GM19099 (cell line): Measurements from ENCODE around the gene GLIS1.

Experiments
- POLR2A ChIP-seq: IDR thresholded peaks from 3 replicates; pipeline ENCODE4 v1.6.1; 2011; ENCODE audit warnings: low read depth; ENCODE audit not compliant: insufficient read length; ENCODE audit errors: extremely low read depth

Gene GLIS1

GRCh38 chr1:53652441-53653199 lies 86.3 kb downstream of the GLIS1 start:
- TF ChIP-seq POLR2A: no peak

DNA sequence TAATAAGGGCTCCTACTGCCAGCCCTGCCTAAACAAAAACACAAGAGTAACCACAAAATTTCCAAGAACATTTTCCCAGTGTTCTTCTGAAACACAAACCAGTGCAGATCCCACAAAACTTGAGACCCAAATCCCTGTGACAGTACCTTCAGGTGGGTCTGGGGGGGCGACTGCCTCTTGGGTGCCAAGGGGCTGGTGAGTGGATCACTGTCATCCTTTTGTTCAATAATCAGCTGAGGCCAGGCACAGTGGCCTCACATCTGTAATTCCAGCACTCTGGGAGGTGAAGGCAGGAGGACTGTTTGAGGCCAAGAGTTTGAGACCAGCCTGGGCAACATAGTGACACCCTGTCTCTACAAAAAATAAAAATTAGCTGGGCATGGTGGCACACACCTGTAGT lies 87.6 kb downstream of the GLIS1 start:
- TF ChIP-seq POLR2A: no peak

DNA sequence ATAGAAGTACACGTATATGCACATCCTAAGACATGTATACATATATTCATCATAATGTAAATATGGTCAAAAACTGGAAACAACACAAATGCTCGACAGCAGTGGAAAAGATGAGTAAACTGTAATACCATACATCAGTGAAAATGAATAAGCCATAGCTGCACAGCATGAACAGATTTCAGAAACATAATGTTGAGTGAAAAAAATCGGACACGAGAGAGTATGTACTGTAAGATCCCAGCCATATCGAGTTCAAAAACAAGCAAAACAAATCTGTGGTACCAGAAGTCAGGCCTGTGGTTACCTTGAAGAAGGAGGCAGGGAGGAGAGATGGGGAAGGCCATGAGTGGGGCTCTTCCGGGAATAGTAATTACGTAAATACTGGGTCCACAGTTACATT lies 90.4 kb downstream of the GLIS1 start:
- no peak for TF ChIP-seq POLR2A

GRCh38 chr1:53646732-53647131 lies 92.2 kb downstream of the GLIS1 start:
- TF ChIP-seq POLR2A: no peak

GRCh38 chr1:53645690-53646078 lies 93.3 kb downstream of the GLIS1 start:
- TF ChIP-seq POLR2A: no peak

GRCh38 chr1:53644909-53645689 lies 93.9 kb downstream of the GLIS1 start:
- no peak for TF ChIP-seq POLR2A

- TF ChIP-seq POLR2A: no peak
Measured at GRCh38 chr1:53644496-53644895, 94.5 kb downstream of the GLIS1 start.

GRCh38 chr1:53643881-53644390 lies 95.0 kb downstream of the GLIS1 start:
- TF ChIP-seq POLR2A: no peak

DNA sequence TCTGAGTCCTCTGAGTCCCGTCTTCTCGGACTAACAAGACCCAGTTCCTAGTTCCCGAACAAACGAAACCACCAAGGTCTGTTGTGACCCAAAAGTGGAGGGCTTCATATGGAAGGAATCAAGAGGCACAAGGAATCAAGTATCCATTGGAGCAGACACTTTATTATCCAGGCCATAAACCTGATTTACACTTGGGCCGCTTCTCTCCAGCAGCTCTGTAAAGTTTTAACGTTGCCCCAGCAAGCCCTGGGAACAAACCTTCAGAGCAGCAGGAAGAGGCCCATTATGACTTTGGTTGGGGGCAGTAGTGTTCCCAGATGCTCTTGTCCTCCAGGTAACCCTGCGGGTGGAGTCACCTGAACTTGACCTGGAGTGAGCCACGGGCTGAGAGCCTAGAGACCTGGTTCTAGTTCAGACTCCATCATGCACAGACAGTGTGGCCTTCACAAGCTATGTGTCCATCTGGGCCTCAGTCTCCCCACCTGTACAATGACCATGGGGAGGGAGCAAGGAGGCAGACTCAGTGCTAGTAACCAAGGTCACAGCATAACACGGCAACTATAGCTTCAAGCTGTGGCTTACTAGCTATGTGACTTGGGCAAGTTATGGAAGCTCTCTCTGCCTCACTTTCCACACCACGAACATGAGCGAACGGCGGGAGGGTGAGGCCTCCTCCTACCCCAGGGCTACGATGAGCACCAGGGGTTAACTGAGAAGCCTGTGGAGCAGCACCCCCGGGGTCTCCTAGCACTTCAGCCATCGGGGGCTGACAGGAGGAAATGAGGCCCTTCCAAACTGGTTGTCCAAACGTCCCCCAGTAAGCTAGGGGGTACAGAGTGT lies 95.7 kb downstream of the GLIS1 start:
- no peak for TF ChIP-seq POLR2A

GRCh38 chr1:53642607-53643006 lies 96.4 kb downstream of the GLIS1 start:
- TF ChIP-seq POLR2A: no peak

DNA sequence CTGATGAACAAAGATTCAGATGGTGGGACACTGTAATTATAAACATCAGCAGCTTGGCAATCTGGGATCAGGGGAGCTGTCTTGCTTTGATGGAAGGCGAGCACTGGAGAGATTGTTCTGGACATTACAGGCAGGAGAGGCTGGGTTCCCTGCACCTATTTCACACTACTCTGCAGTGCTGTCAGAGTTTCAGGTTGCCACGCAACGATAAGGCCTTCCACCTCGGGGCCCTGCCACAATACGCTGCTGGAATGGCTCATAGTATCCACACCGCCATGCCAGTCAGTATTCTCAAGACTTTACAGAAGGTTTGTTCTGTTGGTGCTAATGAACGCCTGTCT lies 96.8 kb downstream of the GLIS1 start:
- TF ChIP-seq POLR2A: no peak

DNA sequence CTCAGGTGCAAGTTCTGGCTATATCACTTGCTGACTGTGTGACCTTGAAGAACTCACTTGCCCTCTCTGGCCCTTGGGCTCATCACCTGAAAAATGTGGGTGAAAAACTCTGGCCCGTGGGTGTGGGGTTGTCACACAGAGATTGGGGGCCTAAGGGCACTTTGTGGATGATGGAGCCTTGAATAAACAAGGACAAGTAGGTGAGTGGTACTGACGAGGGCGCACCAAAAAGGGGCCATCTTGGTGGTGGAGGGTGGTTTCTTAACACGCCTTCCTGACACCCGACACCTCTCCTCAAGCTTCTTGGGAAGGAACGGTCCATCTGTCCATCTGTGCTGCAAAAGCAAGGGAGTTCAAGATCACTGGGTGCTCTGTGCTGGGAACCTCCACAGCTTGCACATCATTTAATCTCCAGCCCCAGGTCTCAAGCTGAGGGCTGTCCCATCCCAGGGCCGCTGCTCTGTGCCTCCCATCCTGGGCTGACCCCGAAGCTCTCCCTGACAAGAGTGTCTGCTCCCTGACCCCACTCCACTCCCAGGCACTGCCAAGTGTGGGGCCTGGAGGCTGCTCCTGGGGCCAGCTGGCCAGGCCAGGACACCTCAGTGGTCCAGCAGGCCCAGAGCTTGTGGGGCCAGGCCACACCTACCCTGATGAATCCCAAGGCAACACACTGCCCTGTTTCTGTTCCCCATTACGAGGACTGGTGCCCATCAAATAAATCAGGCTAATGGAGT lies 97.3 kb downstream of the GLIS1 start:
- no peak for TF ChIP-seq POLR2A

DNA sequence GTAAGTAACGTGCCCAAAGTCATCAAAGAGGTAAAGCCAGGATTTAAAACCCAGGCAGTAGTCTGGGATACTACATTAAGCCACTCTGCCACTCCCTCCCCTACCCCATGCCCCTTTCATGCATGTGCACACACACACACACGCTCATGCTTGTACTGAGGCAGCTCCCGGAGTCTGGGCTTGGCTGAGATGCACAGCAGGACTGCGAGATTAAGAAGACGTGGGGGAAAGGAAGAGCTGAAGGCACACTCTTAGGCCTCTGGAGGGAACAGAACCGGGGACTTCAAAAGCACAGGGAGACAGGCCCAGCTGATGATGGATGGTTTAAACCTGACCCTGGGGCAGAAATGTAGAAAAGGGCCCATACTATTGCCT lies 98.3 kb downstream of the GLIS1 start:
- TF ChIP-seq POLR2A: no peak

- TF ChIP-seq POLR2A: no peak
Measured at GRCh38 chr1:53639996-53640700, 98.8 kb downstream of the GLIS1 start.
